ENCODE results near the gene STX5.

DNA sequence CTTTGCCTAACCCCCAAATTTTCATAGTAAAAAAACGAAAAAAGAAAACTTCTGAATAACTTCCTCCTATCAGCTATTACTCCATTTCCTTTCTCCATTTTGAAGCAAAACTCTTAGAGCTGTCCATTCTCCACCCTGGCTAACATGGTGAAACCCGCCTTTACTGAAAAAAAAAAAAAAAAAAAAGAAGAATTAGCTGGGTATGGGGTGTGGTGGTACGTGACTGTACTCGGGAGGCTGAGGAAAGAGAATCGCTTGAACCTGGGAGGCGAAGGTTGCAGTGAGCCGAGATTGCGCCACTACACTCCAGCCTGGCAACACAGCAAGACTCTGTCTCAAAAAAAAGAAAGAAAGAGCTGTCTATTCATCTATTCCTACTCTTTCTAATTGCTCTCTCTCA, 15.3 kb downstream of the STX5 start:
- no peak for TF ChIP-seq SMARCB1 (IDR thresholded peaks at IDR 0.05; ENCODE audit: insufficient read length, low read depth)
- no peak for TF ChIP-seq POLR3G (IDR thresholded peaks at IDR 0.05; ENCODE audit: extremely low read depth, insufficient read length, insufficient replicate concordance)
- no peak for TF ChIP-seq CTCF (IDR thresholded peaks at IDR 0.05 in 2 of 3, conservative IDR thresholded peaks at IDR 0.05 in 1 of 3; ENCODE audit: insufficient read depth in 2 of 3, low read depth in 1 of 3, low read length in 3 of 3)
- TF ChIP-seq, protein P1, sequence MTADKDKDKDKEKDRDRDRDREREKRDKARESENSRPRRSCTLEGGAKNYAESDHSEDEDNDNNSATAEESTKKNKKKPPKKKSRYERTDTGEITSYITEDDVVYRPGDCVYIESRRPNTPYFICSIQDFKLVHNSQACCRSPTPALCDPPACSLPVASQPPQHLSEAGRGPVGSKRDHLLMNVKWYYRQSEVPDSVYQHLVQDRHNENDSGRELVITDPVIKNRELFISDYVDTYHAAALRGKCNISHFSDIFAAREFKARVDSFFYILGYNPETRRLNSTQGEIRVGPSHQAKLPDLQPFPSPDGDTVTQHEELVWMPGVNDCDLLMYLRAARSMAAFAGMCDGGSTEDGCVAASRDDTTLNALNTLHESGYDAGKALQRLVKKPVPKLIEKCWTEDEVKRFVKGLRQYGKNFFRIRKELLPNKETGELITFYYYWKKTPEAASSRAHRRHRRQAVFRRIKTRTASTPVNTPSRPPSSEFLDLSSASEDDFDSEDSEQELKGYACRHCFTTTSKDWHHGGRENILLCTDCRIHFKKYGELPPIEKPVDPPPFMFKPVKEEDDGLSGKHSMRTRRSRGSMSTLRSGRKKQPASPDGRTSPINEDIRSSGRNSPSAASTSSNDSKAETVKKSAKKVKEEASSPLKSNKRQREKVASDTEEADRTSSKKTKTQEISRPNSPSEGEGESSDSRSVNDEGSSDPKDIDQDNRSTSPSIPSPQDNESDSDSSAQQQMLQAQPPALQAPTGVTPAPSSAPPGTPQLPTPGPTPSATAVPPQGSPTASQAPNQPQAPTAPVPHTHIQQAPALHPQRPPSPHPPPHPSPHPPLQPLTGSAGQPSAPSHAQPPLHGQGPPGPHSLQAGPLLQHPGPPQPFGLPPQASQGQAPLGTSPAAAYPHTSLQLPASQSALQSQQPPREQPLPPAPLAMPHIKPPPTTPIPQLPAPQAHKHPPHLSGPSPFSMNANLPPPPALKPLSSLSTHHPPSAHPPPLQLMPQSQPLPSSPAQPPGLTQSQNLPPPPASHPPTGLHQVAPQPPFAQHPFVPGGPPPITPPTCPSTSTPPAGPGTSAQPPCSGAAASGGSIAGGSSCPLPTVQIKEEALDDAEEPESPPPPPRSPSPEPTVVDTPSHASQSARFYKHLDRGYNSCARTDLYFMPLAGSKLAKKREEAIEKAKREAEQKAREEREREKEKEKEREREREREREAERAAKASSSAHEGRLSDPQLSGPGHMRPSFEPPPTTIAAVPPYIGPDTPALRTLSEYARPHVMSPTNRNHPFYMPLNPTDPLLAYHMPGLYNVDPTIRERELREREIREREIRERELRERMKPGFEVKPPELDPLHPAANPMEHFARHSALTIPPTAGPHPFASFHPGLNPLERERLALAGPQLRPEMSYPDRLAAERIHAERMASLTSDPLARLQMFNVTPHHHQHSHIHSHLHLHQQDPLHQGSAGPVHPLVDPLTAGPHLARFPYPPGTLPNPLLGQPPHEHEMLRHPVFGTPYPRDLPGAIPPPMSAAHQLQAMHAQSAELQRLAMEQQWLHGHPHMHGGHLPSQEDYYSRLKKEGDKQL (CRISPR knock-in tag; IDR thresholded peaks at IDR 0.05; ENCODE audit: borderline replicate concordance) = no peak
- no peak for TF ChIP-seq HES1 (IDR thresholded peaks at IDR 0.05; ENCODE audit: low read depth)
- no peak for TF ChIP-seq HNRNPLL (IDR thresholded peaks at IDR 0.05; ENCODE audit: low read depth, low read length, poor library complexity, severe bottlenecking)

Measured in K562 (cell line).